ENCODE data around the gene SLCO3A1. TPM values are rescaled to one million over a fixed set of nuclear protein-coding genes. Genes with fewer than 3 reads are reported as not detected.

SLCO3A1 gene
- total RNA-seq, 1 experiment from 2014 or later = not detected

GRCh38 chr15:92195241-92195640, 341.7 kb downstream of the SLCO3A1 start:
- no peaks in the 10 kb centered on the region for H3K4me1 Mint-ChIP-seq (ENCODE audit: low read depth, unreplicated experiment)
- H3K27me3 ChIP-seq (replicated peaks; ENCODE audit: control insufficient read depth, insufficient read depth, low read length) = no peaks in the 10 kb centered on the region; the same call in 1 of the 2 replicates
- no peaks in the 10 kb centered on the region for H3K9me3 ChIP-seq
- ChIA-PET CTCF (no interaction called here), POLR2A (no interaction called here)
- no peak for TF ChIP-seq CTCF (IDR thresholded peaks at IDR 0.05; ENCODE audit: insufficient read depth in 1 of 2, low read depth in 1 of 2, low read length in 1 of 2, severe bottlenecking in 1 of 2, unreplicated experiment in 1 of 2)
- intact Hi-C loops (cut with micrococcal nuclease; ENCODE audit: unreplicated experiment) = no loop called here
- peaks cover 7% of the 10 kb centered on the region for H3K27me3 Mint-ChIP-seq (ENCODE audit: insufficient read depth, unreplicated experiment)
- H3K36me3 Mint-ChIP-seq (ENCODE audit: insufficient read depth, unreplicated experiment) = no peaks in the 10 kb centered on the region
- H3K4me1 ChIP-seq = no peaks in the 10 kb centered on the region
- no peaks in the 10 kb centered on the region for H3K36me3 ChIP-seq (ENCODE audit: control insufficient read depth, insufficient read depth, low read length)
- no peak for DNase-seq
- H3K4me3 ChIP-seq (ENCODE audit: low read depth, low read length) = no peak overlapping the region
- no peaks in the 10 kb centered on the region for H3K9me3 Mint-ChIP-seq (ENCODE audit: unreplicated experiment)
- no peak overlapping the region for H3K4me3 Mint-ChIP-seq (ENCODE audit: unreplicated experiment)
- BruUV-seq (replicated peaks) = no TSS peak
- H3K27ac Mint-ChIP-seq (ENCODE audit: unreplicated experiment) = no peak overlapping the region

GRCh38 chr15:92196342-92196741, 342.8 kb downstream of the SLCO3A1 start:
- intact Hi-C loops (cut with micrococcal nuclease; ENCODE audit: unreplicated experiment) = no loop called here
- CTCF ChIA-PET = no interaction called here
- Mint-ChIP-seq H3K27me3 (ENCODE audit: insufficient read depth, unreplicated experiment) (peaks cover 5% of the 10 kb centered on the region), H3K9me3 (ENCODE audit: unreplicated experiment) (no peaks in the 10 kb centered on the region), H3K36me3 (ENCODE audit: insufficient read depth, unreplicated experiment) (no peaks in the 10 kb centered on the region), H3K27ac (ENCODE audit: unreplicated experiment) (no peak overlapping the region), H3K4me3 (ENCODE audit: unreplicated experiment) (no peak overlapping the region), H3K4me1 (ENCODE audit: low read depth, unreplicated experiment) (no peaks in the 10 kb centered on the region)
- no peaks in the 10 kb centered on the region for H3K9me3 ChIP-seq
- H3K27me3 ChIP-seq (replicated peaks; ENCODE audit: control insufficient read depth, insufficient read depth, low read length) = no peaks in the 10 kb centered on the region; the same call in 1 of the 2 replicates
- no peaks in the 10 kb centered on the region for H3K4me1 ChIP-seq
- POLR2A ChIA-PET = no interaction called here
- H3K4me3 ChIP-seq (ENCODE audit: low read depth, low read length) = no peak overlapping the region
- no TSS peak for BruUV-seq (replicated peaks)
- TF ChIP-seq CTCF (IDR thresholded peaks at IDR 0.05; ENCODE audit: insufficient read depth in 1 of 2, low read depth in 1 of 2, low read length in 1 of 2, severe bottlenecking in 1 of 2, unreplicated experiment in 1 of 2) = no peak
- no peak for DNase-seq
- no peaks in the 10 kb centered on the region for H3K36me3 ChIP-seq (ENCODE audit: control insufficient read depth, insufficient read depth, low read length)

GRCh38 chr15:92197746-92198145, 344.2 kb downstream of the SLCO3A1 start:
- Mint-ChIP-seq H3K27me3 (ENCODE audit: insufficient read depth, unreplicated experiment) (peaks cover 5% of the 10 kb centered on the region), H3K9me3 (ENCODE audit: unreplicated experiment) (no peaks in the 10 kb centered on the region), H3K27ac (ENCODE audit: unreplicated experiment) (no peak overlapping the region), H3K4me1 (ENCODE audit: low read depth, unreplicated experiment) (no peaks in the 10 kb centered on the region), H3K4me3 (ENCODE audit: unreplicated experiment) (no peak overlapping the region), H3K36me3 (ENCODE audit: insufficient read depth, unreplicated experiment) (no peaks in the 10 kb centered on the region)
- ChIA-PET POLR2A (no interaction called here), CTCF (no interaction called here)
- no TSS peak for BruUV-seq (replicated peaks)
- no peaks in the 10 kb centered on the region for H3K36me3 ChIP-seq (ENCODE audit: control insufficient read depth, insufficient read depth, low read length)
- no peak for DNase-seq
- H3K9me3 ChIP-seq = no peaks in the 10 kb centered on the region
- intact Hi-C loops (cut with micrococcal nuclease; ENCODE audit: unreplicated experiment) = no loop called here
- TF ChIP-seq CTCF (IDR thresholded peaks at IDR 0.05; ENCODE audit: insufficient read depth in 1 of 2, low read depth in 1 of 2, low read length in 1 of 2, severe bottlenecking in 1 of 2, unreplicated experiment in 1 of 2) = no peak
- H3K27me3 ChIP-seq (replicated peaks; ENCODE audit: control insufficient read depth, insufficient read depth, low read length) = no peaks in the 10 kb centered on the region; the same call in 1 of the 2 replicates
- H3K4me1 ChIP-seq = no peaks in the 10 kb centered on the region
- H3K4me3 ChIP-seq (ENCODE audit: low read depth, low read length) = no peak overlapping the region

Data from Caco-2 (cell line).